ENCODE measurements around the gene EVI5.
"Not testable (repeated sequence)": the region's sequence is repeated elsewhere in the genome, so short reads cannot be mapped to it uniquely, and the experiment has no call there.

The EVI5 gene

GRCh38 chr1:92531939-92532338 lies 253.0 kb downstream of the EVI5 start:
- in situ Hi-C loops (cut with MboI; ENCODE audit: low sequenced_read_pairs), result not testable (repeated sequence)

- in situ Hi-C loops (cut with MboI; ENCODE audit: low sequenced_read_pairs), result no loop called here
Measured at GRCh38 chr1:92527670-92528069, 257.2 kb downstream of the EVI5 start.

- in situ Hi-C loops (cut with MboI; ENCODE audit: low sequenced_read_pairs), result not testable (repeated sequence)
Measured at GRCh38 chr1:92524944-92525590, 259.8 kb downstream of the EVI5 start.

GRCh38 chr1:92519043-92519442 lies 265.9 kb downstream of the EVI5 start:
- in situ Hi-C loops (cut with MboI; ENCODE audit: low sequenced_read_pairs), result no loop called here

- in situ Hi-C loops (cut with MboI; ENCODE audit: low sequenced_read_pairs), result no loop called here
Measured at GRCh38 chr1:92516574-92516973, 268.3 kb downstream of the EVI5 start.

GRCh38 chr1:92515796-92516201 lies 269.1 kb downstream of the EVI5 start:
- in situ Hi-C loops (cut with MboI; ENCODE audit: low sequenced_read_pairs), result no loop called here

GRCh38 chr1:92511541-92511940 lies 273.4 kb downstream of the EVI5 start:
- in situ Hi-C loops (cut with MboI; ENCODE audit: low sequenced_read_pairs), result no loop called here

- in situ Hi-C loops (cut with MboI; ENCODE audit: low sequenced_read_pairs), result no loop called here
Measured at GRCh38 chr1:92509619-92510018, 275.3 kb downstream of the EVI5 start.

- in situ Hi-C loops (cut with MboI; ENCODE audit: low sequenced_read_pairs), result no loop called here
Measured at GRCh38 chr1:92505015-92505692, 279.8 kb downstream of the EVI5 start.

GRCh38 chr1:92504291-92505014 lies 280.5 kb downstream of the EVI5 start:
- in situ Hi-C loops (cut with MboI; ENCODE audit: low sequenced_read_pairs), result no loop called here

- in situ Hi-C loops (cut with MboI; ENCODE audit: low sequenced_read_pairs), result no loop called here
Measured at GRCh38 chr1:92503926-92504285, 281.0 kb downstream of the EVI5 start.

GRCh38 chr1:92503043-92503925 lies 281.6 kb downstream of the EVI5 start:
- in situ Hi-C loops (cut with MboI; ENCODE audit: low sequenced_read_pairs), result no loop called here

GRCh38 chr1:92502247-92502646 lies 282.7 kb downstream of the EVI5 start:
- in situ Hi-C loops (cut with MboI; ENCODE audit: low sequenced_read_pairs), result no loop called here

- in situ Hi-C loops (cut with MboI; ENCODE audit: low sequenced_read_pairs), result no loop called here
Measured at GRCh38 chr1:92500552-92500951, 284.4 kb downstream of the EVI5 start.

- in situ Hi-C loops (cut with MboI; ENCODE audit: low sequenced_read_pairs), result no loop called here
Measured at GRCh38 chr1:92495392-92496063, 289.4 kb downstream of the EVI5 start.

GRCh38 chr1:92494485-92495141 lies 290.3 kb downstream of the EVI5 start:
- in situ Hi-C loops (cut with MboI; ENCODE audit: low sequenced_read_pairs), result no loop called here

GRCh38 chr1:92493139-92493538 lies 291.8 kb downstream of the EVI5 start:
- in situ Hi-C loops (cut with MboI; ENCODE audit: low sequenced_read_pairs), result no loop called here

- in situ Hi-C loops (cut with MboI; ENCODE audit: low sequenced_read_pairs), result no loop called here
Measured at GRCh38 chr1:92488832-92489231, 296.1 kb downstream of the EVI5 start.

- in situ Hi-C loops (cut with MboI; ENCODE audit: low sequenced_read_pairs), result no loop called here
Measured at GRCh38 chr1:92488416-92488815, 296.5 kb downstream of the EVI5 start.

- in situ Hi-C loops (cut with MboI; ENCODE audit: low sequenced_read_pairs), result no loop called here
Measured at GRCh38 chr1:92487078-92487605, 297.8 kb downstream of the EVI5 start.
